SK-N-SH (cell line): ENCODE measurements around the gene GDPD5. TPM values are rescaled to one million over a fixed set of nuclear protein-coding genes. Genes with fewer than 3 reads are reported as not detected.

Experiments used
- CTCF ChIA-PET: fragments of 300-600, 350-600 bp; formaldehyde crosslinking; extraction: SDS; loops from one replicate; lab custom pipeline; 2021; lab: Yijun Ruan, JAX
- POLR2A ChIA-PET: fragments of 350-600 bp; sonication (Branson Sonifier 250); formaldehyde crosslinking; extraction: SDS; loops from one replicate; lab custom pipeline; 2020; ENCODE audit warnings: antibody characterized with exemption, inconsistent platforms; lab: Yijun Ruan, JAX
- DNase-seq: peaks from one replicate; pipeline ENCODE4 v3.0.0; 2012
- H2AFZ ChIP-seq: fragments of 200-600 bp; sonication (generic); 2 replicates; pipeline ENCODE4 v1.8.1; 2016; ENCODE audit warnings: antibody characterized with exemption, mild to moderate bottlenecking, low read depth
- H3F3A ChIP-seq: fragments of 200-600 bp; sonication (generic); replicated peaks from 2 replicates; pipeline ENCODE3; 2016; ENCODE audit warnings: antibody characterized with exemption, mild to moderate bottlenecking; ENCODE audit not compliant: insufficient read depth
- H3K27ac ChIP-seq, 2 experiments: fragments of 200-500 bp in 1 of 2; fragments of 200-600 bp in 1 of 2; sonication (Bioruptor generic) in 1 of 2; sonication (generic), shearing (Covaris generic) in 1 of 2; 2 replicates each; pipeline versions ENCODE4 v1.5.1 to v1.6.1; 2014 to 2016; ENCODE audit warnings: low read depth in 2 of 2, inconsistent platforms in 1 of 2, low read length in 1 of 2, mild to moderate bottlenecking in 1 of 2, mixed read lengths in 1 of 2
- H3K27me3 ChIP-seq: fragments of 200-600 bp; sonication (generic), shearing (Covaris generic); 2 replicates; pipeline ENCODE4 v1.6.1; 2016; ENCODE audit warnings: mixed run types; ENCODE audit not compliant: insufficient read depth
- H3K36me3 ChIP-seq, 2 experiments: fragments of 200-500 bp in 1 of 2; fragments of 200-600 bp in 1 of 2; sonication (Bioruptor generic) in 1 of 2; sonication (generic) in 1 of 2; replicated peaks in 1 of 2; 2 replicates each; pipeline versions ENCODE3 to v1.5.1; 2014 to 2016; ENCODE audit warnings: low read length in 1 of 2, mild to moderate bottlenecking in 1 of 2; ENCODE audit not compliant: insufficient read depth in 2 of 2, control insufficient read depth in 1 of 2
- H3K4me1 ChIP-seq, 2 experiments: fragments of 200-500 bp in 1 of 2; fragments of 200-600 bp in 1 of 2; sonication (Bioruptor generic) in 1 of 2; sonication (generic), shearing (Covaris generic) in 1 of 2; 2 replicates each; pipeline versions ENCODE4 v1.5.1 to v1.6.1; 2014 to 2016; ENCODE audit warnings: low read depth in 1 of 2, low read length in 1 of 2, mixed run types in 1 of 2; ENCODE audit not compliant: insufficient read depth in 2 of 2, control insufficient read depth in 1 of 2
- H3K4me2 ChIP-seq: fragments of 200-600 bp; sonication (generic), shearing (Covaris generic); 2 replicates; pipeline ENCODE4 v1.6.1; 2017; ENCODE audit warnings: mixed run types
- H3K4me3 ChIP-seq, 2 experiments: fragments of 200-500 bp in 1 of 2; fragments of 200-600 bp in 1 of 2; sonication (Bioruptor generic) in 1 of 2; sonication (generic), shearing (Covaris generic) in 1 of 2; 2 replicates each; pipeline versions ENCODE4 v1.5.1 to v1.8.1; 2014 to 2016; ENCODE audit warnings: low read depth in 2 of 2, inconsistent platforms in 1 of 2, low read length in 1 of 2, mild to moderate bottlenecking in 1 of 2, mixed read lengths in 1 of 2, moderate library complexity in 1 of 2
- H3K79me2 ChIP-seq: fragments of 200-600 bp; sonication (generic); 2 replicates; pipeline ENCODE4 v1.8.1; 2017; ENCODE audit warnings: mild to moderate bottlenecking; ENCODE audit not compliant: insufficient read depth
- H3K9ac ChIP-seq: fragments of 200-600 bp; sonication (generic); 2 replicates; pipeline ENCODE4 v1.6.1; 2017; ENCODE audit warnings: mixed run types
- H3K9me2 ChIP-seq: fragments of 200-600 bp; sonication (generic); 2 replicates; pipeline ENCODE4 v1.6.1; 2017; ENCODE audit warnings: mixed run types
- H3K9me3 ChIP-seq: fragments of 200-600 bp; sonication (generic); 2 replicates; pipeline ENCODE4 v1.6.1; 2017; ENCODE audit warnings: mixed run types, mild to moderate bottlenecking, moderate library complexity
- H4K20me1 ChIP-seq: fragments of 200-600 bp; sonication (generic); 2 replicates; pipeline ENCODE4 v1.6.1; 2017; ENCODE audit warnings: mild to moderate bottlenecking, mixed run types; ENCODE audit not compliant: insufficient read depth
- ELF1 ChIP-seq: IDR thresholded peaks from 2 replicates; pipeline ENCODE4 v1.4.0; 2012
- FOXM1 ChIP-seq: IDR thresholded peaks from 2 replicates; pipeline ENCODE4 v1.4.0; 2012; ENCODE audit warnings: low read depth, mild to moderate bottlenecking
- GABPA ChIP-seq: IDR thresholded peaks from 2 replicates; pipeline ENCODE4 v1.4.0; 2012; ENCODE audit warnings: low read depth, mild to moderate bottlenecking
- GATA2 ChIP-seq: sonication (generic); formaldehyde crosslinking; IDR thresholded peaks from 2 replicates; pipeline ENCODE4 v1.5.0; 2020; ENCODE audit warnings: mild to moderate bottlenecking, missing genetic modification reagents
- IRF3 ChIP-seq: fragments of 150-350 bp; IDR thresholded peaks from 2 replicates; pipeline ENCODE4 v1.6.1; 2016; ENCODE audit warnings: mild to moderate bottlenecking, low read depth, low read length
- JUND ChIP-seq: IDR thresholded peaks from 2 replicates; pipeline ENCODE4 v1.4.0; 2012
- MXI1 ChIP-seq: IDR thresholded peaks from 2 replicates; pipeline ENCODE4 v1.6.1; 2012; ENCODE audit warnings: mild to moderate bottlenecking, low read depth, low read length, improper control_type of control experiment
- NFIC ChIP-seq: IDR thresholded peaks from 2 replicates; pipeline ENCODE4 v1.4.0; 2012; ENCODE audit warnings: borderline replicate concordance
- RAD21 ChIP-seq: IDR thresholded peaks from 2 replicates; pipeline ENCODE4 v1.6.1; 2012; ENCODE audit warnings: mild to moderate bottlenecking, low read length
- RFX5 ChIP-seq: IDR thresholded peaks from 2 replicates; pipeline ENCODE4 v1.6.1; 2012; ENCODE audit warnings: mild to moderate bottlenecking, improper control_type of control experiment, low read length
- SIN3A ChIP-seq: IDR thresholded peaks from 2 replicates; pipeline ENCODE4 v1.6.1; 2012; ENCODE audit warnings: low read depth, mild to moderate bottlenecking, low read length, moderate library complexity, borderline replicate concordance
- TAF1 ChIP-seq: IDR thresholded peaks from 2 replicates; pipeline ENCODE4 v1.6.1; 2012; ENCODE audit warnings: low read depth, mild to moderate bottlenecking, low read length, moderate library complexity, borderline replicate concordance
- TEAD4 ChIP-seq: IDR thresholded peaks from 2 replicates; pipeline ENCODE4 v1.4.0; 2012; ENCODE audit warnings: mild to moderate bottlenecking, borderline replicate concordance; ENCODE audit not compliant: insufficient read depth
- USF1 ChIP-seq: IDR thresholded peaks from 2 replicates; pipeline ENCODE4 v1.4.0; 2012; ENCODE audit warnings: low read depth, borderline replicate concordance
- YY1 ChIP-seq: IDR thresholded peaks from 2 replicates; pipeline ENCODE4 v1.4.0; 2012; ENCODE audit warnings: low read depth, mild to moderate bottlenecking
- WGBS: methylation state at CpG from one replicate; pipeline ENCODE4 v1.1.6; 2017; ENCODE audit warnings: low lambda C conversion rate; 5-methylcytosine and 5-hydroxymethylcytosine counted together
- polyA plus RNA-seq, 3 experiments: library from polyadenylated mRNA; depleted of rRNA; stranded (reverse); fragments of >200 nt; gene quantifications; 2 replicates each; pipeline ENCODE4 v1.2.3, GENCODE V29; 2012

Gene GDPD5
- polyA plus RNA-seq, 1 of the 3 experiments (the other 2 are of a cell fraction) = 2.2 TPM

- Histone ChIP-seq H2AFZ (no peak overlapping the region), H4K20me1 (no peaks in the 10 kb centered on the region), H3K4me1 (peaks cover 0 to 35% of the 10 kb centered on the region in 2 experiments; a peak in 1 of 4 replicates), H3K27ac (no peak overlapping the region), H3K4me2 (no peak overlapping the region), H3K27me3 (no peaks in the 10 kb centered on the region), H3K9me3 (no peaks in the 10 kb centered on the region)
- DNase-seq = no peak
- no peak for TF ChIP-seq RFX5
- no peak for TF ChIP-seq GABPA
- TF ChIP-seq TEAD4 = no peak
- TF ChIP-seq USF1 = no peak
- TF ChIP-seq GATA2 (CRISPR knock-in tag) = no peak
- TF ChIP-seq, all 33 proteins: peak for 0
- CTCF ChIA-PET = interaction anchor here (0.9 to 2.0 kb wide), 7 partner anchors 9 to 62 kb away, joined by 3 to 5 read pairs (median 4); no protein-coding TSS in a partner anchor
- Histone ChIP-seq H3K79me2 (no peaks in the 10 kb centered on the region), H3K4me3 (no peak overlapping the region), H3F3A (no peaks in the 10 kb centered on the region), H3K9me2 (no peaks in the 10 kb centered on the region), H3K36me3 (no peaks in the 10 kb centered on the region), H3K9ac (no peak overlapping the region)
- 79% methylated on average over 3 of the region's 3 CpGs for WGBS
- POLR2A ChIA-PET = no interaction called here
These were observed 18.2 kb downstream of the GDPD5 start for GRCh38 chr11:75507571-75507970.

- WGBS = 85% methylated on average over 6 of the region's 6 CpGs
- no peaks in the 10 kb centered on the region for H3F3A ChIP-seq
- peaks cover 0 to 35% of the 10 kb centered on the region in 2 experiments; a peak in 1 of 4 replicates for H3K4me1 ChIP-seq
- H3K79me2 ChIP-seq = no peaks in the 10 kb centered on the region
- no peaks in the 10 kb centered on the region for H3K36me3 ChIP-seq
- no peak overlapping the region for H3K9ac ChIP-seq
- CTCF ChIA-PET = interaction anchor here (1.0 to 1.2 kb wide), 2 partner anchors 26 to 29 kb away, joined by 3 to 4 read pairs; no protein-coding TSS in a partner anchor
- H2AFZ ChIP-seq = no peak overlapping the region
- POLR2A ChIA-PET = interaction anchor here (0.6 kb wide), 1 partner anchor 100 kb away, joined by 3 read pairs; no protein-coding TSS in a partner anchor
- H3K27me3 ChIP-seq = no peaks in the 10 kb centered on the region
- H3K4me3 ChIP-seq = no peak overlapping the region
- TF ChIP-seq IRF3 (no peak), TAF1 (no peak), JUND (no peak), ELF1 (no peak), RAD21 (no peak), MXI1 (no peak), USF1 (no peak), RFX5 (no peak), NFIC (no peak), FOXM1 (no peak), SIN3A (no peak), YY1 (no peak)
- H3K4me2 ChIP-seq = no peak overlapping the region
- H3K9me2 ChIP-seq = no peaks in the 10 kb centered on the region
- H4K20me1 ChIP-seq = no peaks in the 10 kb centered on the region
- no peaks in the 10 kb centered on the region for H3K9me3 ChIP-seq
- DNase-seq = peak; percentile 42
- no peak overlapping the region; a peak in 1 of 4 replicates for H3K27ac ChIP-seq
These were observed 18.9 kb downstream of the GDPD5 start for GRCh38 chr11:75506827-75507226.
